ENCODE results near the gene AIF1L.

The AIF1L gene

DNA sequence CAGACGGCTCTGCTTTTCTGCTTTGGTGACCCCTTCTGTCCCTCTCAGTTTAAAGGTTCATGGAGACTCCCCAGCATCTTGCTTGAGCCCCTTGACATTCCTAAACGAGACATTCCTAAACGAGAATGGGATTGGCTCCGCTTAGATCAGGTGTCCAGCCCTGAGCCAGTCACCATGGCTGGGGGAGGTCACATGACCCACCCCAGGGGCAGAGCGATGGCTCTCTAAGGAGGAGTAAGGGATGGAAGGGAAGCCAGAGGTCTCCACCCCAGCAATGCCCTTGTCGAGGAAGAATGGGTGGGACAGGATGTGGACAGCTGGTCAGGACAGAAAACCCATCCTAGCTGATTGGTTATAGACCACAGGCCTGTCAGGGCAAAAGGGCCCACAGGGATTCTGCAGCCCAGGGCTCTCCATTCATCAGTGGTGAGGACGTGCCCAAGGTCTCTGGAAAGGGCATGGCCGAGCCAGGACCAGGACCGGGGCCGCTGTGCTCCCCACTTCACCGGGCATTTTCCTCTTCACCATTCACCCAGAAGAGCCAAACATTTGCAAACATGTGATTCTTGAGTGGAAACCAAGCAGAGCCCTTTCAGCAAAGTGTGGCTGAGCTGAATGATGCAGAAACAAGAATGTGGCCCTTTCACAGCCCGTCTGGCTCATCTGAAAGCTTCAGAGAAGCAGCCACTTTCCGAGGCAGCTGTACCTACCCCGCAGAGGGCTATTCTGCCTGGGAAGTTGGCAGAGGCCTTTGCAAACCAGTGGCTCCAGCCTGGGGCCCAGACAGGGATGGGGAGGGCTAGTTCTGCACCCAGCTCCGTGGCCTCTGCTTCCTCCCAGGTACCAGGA lies 19.8 kb upstream of the AIF1L start:
- DNase-seq (ENCODE audit: low spot score): no peak

DNA sequence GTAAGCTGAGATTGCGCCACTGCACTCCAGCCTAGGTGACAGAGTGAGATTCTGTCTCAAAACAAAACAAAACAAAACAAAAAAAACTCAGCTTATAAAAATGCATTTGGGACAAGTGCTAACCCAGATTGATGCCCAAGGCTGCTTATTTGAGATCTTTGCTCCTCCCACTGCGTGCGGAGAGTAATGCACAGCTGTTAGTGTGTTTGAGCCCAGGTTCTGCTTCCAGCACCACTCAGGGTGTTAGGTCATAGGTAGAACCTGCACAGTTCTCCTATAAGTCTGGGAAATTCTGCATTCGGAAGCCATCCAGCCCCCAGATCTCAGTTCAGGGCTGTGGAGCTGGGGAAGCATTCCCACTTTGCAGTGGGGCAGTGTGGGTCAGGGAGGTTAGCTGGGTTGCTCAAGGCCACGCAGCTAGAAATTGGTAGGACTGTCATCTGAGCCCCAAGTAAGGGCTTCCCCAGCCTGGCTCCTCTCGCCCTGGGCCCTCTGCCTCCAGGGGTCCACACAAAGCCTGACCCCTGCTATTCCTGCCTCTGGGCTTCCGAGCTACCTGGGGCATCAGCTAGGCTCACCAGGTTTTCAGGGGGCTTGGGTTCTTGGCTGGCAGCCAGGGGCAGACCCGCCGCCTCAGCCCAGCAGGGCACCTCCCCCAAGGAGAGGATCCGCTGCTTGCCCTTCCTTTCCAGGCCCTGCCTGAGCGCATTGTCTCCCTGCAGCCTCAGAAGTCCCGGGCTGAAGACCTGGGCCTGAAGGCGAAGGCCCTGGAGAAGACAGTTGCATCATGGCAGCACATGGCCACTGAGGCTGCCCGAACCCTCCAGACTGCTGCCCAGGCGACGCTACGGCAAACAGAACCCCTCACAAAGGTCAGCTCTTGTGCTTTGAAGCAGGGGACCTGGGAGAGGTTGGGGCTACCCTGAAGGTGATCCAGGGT lies 17.6 kb upstream of the AIF1L start:
- no peak for DNase-seq (ENCODE audit: low spot score)

DNA sequence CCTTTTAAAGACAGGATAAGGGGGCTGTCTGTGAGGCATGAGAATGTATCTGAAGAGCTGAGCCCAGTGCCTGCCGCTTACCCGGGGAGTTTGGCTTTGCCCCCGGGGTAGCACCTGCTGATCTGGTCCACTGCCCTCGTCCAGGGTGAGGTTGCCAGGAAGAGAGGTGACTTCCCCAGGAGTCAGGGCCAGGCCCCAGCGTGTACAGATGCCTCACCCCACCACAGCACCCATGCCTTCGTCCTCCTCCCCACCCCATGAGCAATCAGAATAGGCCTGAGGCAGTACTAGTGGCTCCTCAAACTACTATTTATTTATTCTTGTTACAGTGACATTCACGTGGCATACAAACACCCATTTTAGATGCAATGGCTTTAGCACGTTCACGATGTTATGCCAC lies 15.7 kb upstream of the AIF1L start:
- no peak for DNase-seq (ENCODE audit: low spot score)

DNA sequence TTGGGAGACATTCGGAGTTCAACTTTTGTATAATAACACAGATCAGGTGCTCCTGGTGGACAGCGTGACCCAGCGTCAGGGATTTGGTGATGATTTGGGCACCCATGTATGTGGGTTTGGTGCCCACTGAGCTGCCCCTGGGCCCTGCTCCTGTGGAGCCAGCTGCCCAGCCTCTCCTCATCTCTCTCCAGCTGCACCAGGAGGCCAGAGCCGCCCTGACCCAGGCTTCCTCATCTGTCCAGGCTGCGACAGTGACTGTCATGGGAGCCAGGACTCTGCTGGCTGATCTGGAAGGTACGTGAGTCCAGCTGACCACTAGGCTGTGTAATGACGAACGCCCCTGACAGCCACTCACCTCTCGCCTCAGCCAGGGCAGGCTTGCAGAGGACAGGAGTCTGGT lies 14.5 kb upstream of the AIF1L start:
- no peak for DNase-seq (ENCODE audit: low spot score)

DNA sequence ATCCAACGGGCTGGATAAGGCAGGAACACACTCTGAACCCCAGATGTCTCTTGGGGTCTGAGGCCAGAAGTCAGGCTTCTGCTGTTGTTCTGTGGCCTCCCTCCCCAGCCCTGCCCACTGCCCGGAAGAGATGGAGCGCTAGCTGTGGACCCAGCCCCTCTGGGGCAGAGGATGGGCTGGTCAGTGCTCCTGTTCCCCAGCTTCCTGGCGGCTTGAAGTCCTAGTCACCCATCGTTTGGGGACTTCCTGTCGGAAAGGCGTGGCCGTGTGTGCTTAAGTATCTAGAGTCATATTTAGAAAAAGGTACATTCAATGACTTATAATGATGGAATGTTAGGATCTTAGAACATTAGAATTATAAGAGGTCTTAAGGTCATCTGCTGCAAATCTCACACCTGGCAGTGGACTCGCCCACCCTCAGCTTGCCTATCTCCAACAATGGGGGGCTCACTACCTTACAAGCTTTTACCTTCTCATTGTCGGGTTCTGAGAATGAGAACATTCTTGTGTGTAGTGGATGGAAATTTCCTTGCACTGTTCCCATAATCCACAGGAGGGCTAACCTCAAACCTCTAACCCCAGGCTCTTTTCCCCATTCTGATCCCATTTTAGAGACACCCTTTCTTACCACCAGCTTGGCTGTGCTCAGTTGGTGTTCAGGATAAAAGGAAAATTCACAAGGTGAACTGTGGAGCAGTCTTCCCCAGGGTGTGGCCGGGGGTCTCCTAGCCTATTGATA lies 13.4 kb upstream of the AIF1L start:
- no peak for DNase-seq (ENCODE audit: low spot score)

DNA sequence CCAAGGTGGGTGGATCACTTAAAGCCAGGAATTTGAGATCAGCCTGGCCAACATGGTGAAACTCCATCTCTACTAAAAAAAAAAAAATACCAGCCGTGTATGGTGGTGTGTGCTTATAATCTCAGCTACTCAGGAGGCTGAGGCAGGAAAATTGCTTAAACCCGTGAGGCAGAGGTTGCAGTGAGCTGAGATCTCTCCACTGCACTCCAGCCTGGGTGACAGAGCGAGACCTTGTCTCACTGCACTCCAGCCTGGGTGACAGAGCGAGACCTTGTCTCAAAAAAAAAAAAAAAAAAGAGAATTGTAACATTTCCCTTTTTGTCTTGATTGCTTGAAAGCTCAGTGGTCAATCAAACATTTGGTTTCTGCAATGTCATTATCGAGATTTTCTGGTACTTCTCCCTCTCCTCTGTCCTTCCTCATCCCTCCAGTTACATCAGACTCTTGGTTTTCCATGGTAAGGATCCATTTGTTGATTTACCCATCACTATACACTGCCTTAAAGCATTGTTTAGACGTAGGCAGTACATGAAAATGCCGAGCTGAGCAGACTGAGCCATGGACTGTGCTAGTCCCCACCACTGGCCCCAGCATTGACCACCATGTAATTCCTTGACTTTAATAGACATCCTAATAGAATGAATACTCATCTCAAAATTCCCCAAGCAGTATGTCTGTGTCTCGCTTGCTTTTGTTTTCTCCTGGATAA lies 11.5 kb upstream of the AIF1L start:
- DNase-seq (ENCODE audit: low spot score): no peak

DNA sequence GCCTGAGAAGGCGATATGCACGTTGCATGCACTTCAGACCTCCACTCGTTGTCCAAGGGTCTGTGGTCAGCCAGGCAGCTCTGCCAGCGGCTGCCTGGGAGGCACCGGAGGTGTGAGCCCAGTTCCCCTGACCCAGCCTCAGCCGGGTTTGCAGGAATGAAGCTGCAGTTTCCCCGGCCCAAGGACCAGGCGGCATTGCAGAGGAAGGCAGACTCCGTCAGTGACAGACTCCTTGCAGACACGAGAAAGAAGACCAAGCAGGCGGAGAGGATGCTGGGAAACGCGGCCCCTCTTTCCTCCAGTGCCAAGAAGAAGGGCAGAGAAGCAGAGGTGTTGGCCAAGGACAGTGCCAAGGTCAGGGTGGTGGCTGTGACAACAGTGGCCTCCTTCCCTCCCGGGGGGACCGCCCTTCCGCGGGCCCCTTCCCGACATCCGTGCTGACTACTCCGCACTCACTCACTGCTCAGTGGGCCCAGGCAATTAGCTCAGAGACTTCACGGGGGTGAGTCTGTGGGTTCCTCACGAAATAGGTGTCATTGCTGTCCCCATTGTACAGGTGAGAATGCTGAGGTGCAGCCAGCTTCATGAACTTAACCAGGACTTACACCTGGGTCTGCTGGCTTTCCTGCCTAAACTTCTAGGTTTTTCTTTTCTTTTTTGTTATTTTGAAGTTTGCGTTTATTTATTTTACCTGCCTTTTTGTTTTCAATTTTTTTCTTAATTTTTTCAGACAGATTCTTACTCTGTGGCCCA lies 10.8 kb upstream of the AIF1L start:
- DNase-seq (ENCODE audit: low spot score): no peak

DNA sequence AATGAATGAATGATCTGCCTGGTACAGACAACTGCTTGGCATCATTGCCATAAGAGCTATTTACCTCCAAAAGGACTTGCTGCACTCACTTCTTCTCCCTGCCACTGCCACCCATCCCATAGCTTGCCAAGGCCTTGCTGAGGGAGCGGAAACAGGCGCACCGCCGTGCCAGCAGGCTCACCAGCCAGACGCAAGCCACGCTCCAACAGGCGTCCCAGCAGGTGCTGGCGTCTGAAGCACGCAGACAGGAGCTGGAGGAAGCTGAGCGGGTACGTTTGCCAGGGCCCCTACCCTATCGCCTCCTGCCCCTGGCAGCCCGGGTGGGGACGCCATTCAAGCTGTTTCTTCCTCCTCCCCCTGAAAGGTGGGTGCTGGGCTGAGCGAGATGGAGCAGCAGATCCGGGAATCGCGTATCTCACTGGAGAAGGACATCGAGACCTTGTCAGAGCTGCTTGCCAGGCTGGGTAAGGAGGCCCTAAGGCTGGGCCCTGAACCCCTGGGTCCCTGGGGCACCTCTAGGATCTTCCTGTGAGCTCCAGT lies 8.9 kb upstream of the AIF1L start:
- DNase-seq (ENCODE audit: low spot score): no peak

DNA sequence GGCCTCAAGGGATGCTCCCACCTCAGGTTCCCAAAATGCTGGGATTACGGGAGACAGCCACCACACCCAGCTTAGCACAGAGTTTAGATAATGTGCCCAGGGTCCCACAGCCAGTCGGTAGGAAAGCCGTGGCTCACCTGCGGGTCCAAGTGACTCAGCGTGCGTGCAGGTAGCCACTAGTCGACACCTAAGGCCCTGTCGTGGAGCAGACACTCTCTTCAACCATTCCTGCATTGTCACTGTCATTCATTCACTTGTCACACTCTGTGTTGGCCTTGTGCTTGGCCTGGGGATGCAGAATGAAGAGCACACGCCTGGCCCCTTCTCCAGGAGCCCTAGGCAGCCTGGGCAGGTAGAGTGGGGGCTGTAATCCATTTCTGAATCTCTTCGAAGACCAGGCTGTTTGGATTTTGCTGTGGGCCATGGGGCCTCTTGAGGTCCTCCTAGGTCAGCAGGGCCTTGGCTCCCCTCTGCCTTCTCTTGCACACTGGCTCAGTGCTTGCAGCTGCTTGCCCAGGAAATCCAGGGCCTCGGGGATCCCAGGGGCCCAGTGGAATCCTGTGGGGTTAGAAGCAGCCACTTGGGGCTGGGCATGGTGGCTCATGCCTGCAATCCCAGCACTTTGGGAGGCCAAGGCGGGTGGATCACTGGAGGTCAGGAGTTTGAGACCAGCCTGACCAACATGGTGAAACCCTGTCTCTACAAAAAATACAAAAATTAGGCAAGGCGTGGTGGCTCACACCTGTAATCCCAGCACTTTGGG lies 6.1 kb upstream of the AIF1L start:
- DNase-seq (ENCODE audit: low spot score): no peak

DNA sequence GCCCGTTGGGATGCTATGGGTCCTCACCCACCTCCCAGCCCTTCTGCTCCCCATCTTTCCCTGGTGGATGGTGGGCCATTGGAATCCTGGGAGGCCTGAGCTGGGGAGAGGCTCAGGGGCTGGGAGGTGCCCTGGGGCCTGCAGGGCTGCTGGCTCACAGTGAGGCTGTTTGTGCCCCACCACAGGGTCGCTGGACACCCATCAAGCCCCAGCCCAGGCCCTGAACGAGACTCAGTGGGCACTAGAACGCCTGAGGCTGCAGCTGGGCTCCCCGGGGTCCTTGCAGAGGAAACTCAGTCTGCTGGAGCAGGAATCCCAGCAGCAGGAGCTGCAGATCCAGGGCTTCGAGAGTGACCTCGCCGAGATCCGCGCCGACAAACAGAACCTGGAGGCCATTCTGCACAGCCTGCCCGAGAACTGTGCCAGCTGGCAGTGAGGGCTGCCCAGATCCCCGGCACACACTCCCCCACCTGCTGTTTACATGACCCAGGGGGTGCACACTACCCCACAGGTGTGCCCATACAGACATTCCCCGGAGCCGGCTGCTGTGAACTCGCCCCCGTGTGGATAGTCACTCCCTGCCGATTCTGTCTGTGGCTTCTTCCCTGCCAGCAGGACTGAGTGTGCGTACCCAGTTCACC lies 4.9 kb upstream of the AIF1L start:
- no peak for DNase-seq (ENCODE audit: low spot score)

DNA sequence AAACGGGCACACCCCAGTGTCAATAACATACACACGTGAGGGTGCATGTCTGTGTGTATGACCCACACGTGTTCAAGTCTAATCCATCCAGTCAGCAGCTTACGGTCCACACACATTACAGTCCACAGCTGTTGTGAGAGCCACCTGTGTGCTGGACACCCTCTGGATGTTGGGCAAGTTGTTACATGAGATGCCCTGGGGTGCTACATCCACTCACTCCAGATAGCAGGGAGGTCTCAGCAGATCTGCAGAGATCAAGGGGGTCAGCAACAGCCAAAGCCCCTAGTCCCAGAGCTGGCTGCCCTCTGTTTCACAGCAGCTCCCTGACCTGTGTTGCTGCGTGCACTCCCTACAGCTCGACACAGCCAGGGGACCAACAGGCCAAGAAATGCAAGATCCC lies 4.3 kb upstream of the AIF1L start:
- no peak for DNase-seq (ENCODE audit: low spot score)

DNA sequence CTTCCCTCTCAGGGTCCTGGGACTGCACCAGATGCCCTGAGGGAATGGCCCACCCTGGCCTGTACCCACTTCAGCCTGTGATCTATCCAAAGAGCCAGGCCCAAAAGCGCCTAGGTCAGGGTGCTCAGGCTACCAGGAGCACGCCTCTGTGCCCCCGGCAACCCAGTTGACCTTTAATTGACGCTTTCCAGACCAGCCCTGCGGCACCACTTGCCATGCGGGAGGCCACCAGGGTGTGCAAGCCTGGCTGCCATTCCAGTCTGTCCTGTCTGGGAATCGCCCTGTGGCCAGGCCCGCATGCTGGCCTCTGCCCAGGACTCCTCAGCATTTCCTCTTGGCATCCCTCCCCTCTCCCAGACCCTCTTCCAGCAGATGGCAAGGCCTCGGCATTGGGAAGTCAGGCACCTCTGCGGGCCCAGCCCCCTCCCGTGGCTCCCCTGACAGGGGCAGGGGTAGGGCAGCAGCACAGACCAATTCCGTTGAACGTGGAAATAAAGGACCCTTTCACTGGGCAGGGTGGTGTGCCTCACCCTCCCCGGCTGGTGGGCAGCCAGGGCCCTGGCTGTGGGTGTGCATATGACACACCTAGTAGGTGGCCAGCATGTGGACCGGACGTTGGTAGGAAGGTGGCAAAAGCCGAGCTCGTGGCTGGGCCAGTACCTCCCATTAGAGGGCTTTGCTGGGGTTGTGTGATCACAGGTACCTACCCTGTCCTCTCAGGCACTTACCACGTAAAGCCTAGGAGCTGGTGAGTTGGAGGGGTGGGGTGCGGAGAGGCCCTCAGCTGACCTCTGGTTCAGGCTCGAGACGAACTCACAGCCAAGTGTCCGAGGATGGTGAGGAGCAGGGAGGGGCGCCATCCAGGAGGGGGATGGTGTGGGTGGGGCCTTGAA lies 3.5 kb upstream of the AIF1L start:
- DNase-seq (ENCODE audit: low spot score): no peak

DNA sequence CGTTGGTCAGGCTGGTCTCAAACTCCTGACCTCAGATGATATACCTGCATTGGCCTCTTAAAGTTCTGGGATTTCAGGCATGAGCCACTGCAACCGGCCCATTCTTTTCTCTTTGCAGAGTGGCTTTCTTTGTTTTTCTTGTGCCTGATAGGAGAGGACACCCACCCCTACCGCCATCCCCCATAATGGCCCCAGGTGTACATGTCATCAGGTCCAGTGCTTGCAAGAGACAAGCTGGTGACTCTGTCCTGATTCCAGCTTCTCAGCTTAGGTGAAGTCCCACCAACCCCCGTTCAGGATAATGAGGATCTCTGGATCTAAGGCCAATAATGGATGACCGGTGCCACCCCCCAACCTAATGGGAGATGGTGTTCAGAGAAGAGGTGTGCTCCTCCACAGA lies 2.3 kb upstream of the AIF1L start:
- DNase-seq (ENCODE audit: low spot score): no peak

DNA sequence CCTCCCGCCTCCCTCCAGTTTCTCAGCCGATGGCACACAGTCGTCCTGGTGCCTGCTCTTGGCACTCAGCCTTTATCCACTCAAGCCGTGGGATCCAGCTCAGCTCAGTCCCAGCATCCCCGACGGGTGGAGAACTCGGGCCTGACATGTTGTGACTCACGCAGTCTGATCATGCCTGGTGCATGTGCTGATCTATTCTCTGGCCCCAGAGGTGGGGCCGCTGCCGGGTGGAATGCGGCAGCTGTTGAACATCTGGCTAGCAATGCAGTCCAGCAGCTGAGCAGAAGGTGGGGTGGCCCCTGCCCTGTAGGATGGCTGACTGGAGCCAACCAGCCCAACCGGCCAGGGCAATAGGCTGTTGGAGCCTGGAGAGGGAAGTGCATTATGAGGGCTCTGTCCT lies 1.7 kb upstream of the AIF1L start:
- DNase-seq (ENCODE audit: low spot score): no peak

DNA sequence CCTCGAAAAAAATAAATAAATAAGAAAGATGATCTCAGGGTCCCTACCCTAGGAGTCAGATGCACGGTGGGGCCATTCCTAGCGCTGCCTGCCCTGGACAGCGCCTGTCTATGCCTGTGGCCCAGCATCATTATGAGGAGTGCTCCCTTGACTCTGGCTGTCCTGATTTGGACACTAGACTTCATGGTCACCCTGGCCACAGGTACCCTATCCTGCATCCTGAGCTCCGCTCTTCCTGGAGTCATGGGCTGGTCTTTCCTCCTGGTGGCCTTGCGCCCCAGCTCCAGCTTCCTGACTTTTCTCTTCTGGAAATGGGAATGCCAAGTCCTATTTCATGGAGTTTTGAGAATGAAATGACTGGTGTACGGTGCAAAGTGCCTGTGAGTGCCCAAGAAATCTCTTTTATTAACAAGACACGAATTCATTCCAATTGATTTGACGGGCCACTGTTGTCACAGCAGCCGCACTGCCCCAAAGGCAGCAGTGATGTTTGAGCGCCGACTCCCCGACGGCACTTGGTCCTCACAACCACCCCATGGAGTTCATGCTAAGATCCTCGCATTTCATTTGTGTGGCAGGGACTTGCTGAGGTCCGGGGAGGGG lies 564 bp upstream of the AIF1L start:
- DNase-seq (ENCODE audit: low spot score): no peak

DNA sequence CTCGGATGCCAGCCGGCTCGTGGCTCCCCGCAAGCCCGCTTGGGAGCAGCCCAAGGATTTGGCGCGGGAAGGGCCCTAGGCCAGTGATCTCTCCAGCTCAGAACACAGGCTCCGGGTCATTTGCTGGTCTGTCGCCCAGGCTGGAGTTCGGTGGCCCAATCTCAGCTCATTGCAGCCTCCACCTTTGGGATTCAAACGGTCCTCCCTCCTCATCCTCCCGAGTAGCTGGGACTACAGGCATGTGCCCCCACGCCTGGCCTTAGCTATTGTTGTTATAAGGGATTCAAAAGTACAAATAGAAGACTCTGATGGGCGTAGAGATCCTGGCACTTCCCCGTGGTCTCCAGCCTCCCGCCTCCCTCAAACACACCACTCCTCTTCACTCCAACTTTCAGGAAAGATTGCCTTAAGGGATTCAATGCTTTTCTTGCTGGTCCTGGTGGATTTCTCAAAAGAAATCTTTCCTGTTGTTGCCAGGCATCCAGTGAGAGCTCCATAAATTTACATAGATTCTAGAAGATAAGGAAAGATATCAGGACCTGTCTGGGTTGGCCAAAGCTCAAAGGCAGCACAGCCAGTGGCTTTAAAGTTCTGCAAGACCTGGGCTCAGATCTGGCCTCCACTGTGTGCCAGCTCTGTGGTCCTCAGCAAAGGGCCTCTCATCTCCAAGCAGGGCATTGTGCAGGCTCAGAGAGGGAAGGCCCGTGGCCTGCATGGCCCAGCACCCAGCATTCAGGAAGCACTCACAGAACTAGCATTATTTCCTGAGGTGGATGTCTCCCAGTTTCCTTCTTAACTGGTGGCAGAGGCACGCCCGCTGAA lies 1.0 kb downstream of the AIF1L start:
- no peak for DNase-seq (ENCODE audit: low spot score)

DNA sequence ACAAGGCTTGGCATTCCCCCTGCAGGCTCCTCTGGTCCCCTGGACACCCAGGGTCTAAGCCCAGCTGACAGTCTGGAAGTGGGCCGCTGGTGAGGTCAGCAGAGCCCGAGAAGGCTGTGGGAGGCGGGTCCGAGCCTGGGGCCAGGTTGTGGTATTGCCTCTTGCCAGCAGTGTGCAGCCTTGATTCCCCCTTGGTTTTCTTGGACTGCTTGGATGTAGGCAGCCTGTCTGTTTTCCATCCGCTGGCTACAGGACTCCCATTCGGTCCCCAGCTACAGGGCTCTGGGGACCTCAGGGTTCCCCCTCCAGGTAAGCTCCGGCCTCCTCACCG lies 1.6 kb downstream of the AIF1L start:
- DNase-seq (ENCODE audit: low spot score): no peak

Data from SK-N-DZ (cell line).